Endothelial cell (in vitro differentiated cells): ENCODE measurements around the gene ALDH1A1. TPM values are rescaled to one million over a fixed set of nuclear protein-coding genes. Genes with fewer than 3 reads are reported as not detected.

Source experiments
- DNase-seq: peaks from one replicate; pipeline ENCODE4 v3.0.0; 2021; ENCODE audit warnings: low spot score
- H3K27ac Mint-ChIP-seq: one replicate; pipeline ENCODE4 v1.8.0; 2021; ENCODE audit warnings: mixed read lengths, inconsistent platforms; ENCODE audit not compliant: unreplicated experiment
- H3K27me3 Mint-ChIP-seq: one replicate; pipeline ENCODE4 v1.8.0; 2021; ENCODE audit warnings: mild to moderate bottlenecking, moderate library complexity, mixed read lengths, inconsistent platforms; ENCODE audit not compliant: unreplicated experiment
- H3K36me3 Mint-ChIP-seq: one replicate; pipeline ENCODE4 v1.8.0; 2021; ENCODE audit warnings: mild to moderate bottlenecking, low read depth, mixed read lengths, inconsistent platforms; ENCODE audit not compliant: unreplicated experiment
- H3K4me1 Mint-ChIP-seq: one replicate; pipeline ENCODE4 v1.8.0; 2021; ENCODE audit warnings: mild to moderate bottlenecking, mixed read lengths, inconsistent platforms; ENCODE audit not compliant: unreplicated experiment
- H3K4me3 Mint-ChIP-seq: one replicate; pipeline ENCODE4 v1.8.0; 2021; ENCODE audit warnings: mild to moderate bottlenecking, mixed read lengths, inconsistent platforms; ENCODE audit not compliant: unreplicated experiment
- H3K9me3 Mint-ChIP-seq: one replicate; pipeline ENCODE4 v1.8.0; 2021; ENCODE audit warnings: mixed read lengths, inconsistent platforms; ENCODE audit not compliant: unreplicated experiment
- total RNA-seq: library from RNA; stranded (reverse); fragmentation: NEBNext Ultra II Directional; extraction: Animal tissue kit (Norgen Biotek cat#: 25700); gene quantifications from one replicate; pipeline ENCODE4 v1.2.1, GENCODE V29; 2021; ENCODE audit not compliant: unreplicated experiment
- TF ChIP-seq, protein P1 (sequence below): fragments of 200-600 bp; sonication (generic); IDR thresholded peaks from one replicate; pipeline ENCODE4 v1.5.0; 2021; ENCODE audit warnings: antibody characterized with exemption; ENCODE audit not compliant: unreplicated experiment

ALDH1A1 gene
- total RNA-seq, 1 donor from 2014 or later = 7.0 TPM

DNA sequence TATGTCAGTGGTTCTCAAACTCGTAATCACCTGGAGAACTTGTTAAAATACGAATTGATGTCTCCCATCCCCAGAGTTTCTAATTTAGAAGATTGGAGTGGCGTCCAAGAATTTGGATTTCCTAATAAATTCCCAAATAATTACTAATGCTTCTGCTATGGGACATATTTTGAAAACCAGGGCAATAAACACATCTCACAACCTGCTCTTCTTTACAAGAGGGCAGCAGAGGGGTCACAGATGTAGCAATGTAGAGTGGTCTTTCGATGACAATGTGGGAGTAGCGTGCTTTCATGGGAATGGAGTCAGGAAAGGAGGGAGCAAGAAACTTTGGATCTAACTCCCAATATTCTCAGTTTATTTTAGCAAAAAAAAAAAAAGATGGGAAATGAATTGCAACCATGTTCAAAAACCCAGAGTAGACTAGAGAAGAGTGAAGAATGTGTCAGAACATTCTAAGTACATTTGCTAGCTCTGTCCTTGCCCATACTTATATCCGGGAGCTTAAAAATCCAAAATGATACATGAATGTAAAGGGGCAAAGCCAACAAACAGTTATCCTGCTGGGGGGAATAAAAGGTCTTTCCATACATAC is 33.8 kb upstream of the ALDH1A1 start:
- Mint-ChIP-seq H3K9me3 (no peaks in the 10 kb centered on the region), H3K4me3 (no peak overlapping the region), H3K27ac (no peak overlapping the region), H3K4me1 (no peaks in the 10 kb centered on the region), H3K27me3 (no peaks in the 10 kb centered on the region), H3K36me3 (no peaks in the 10 kb centered on the region)
- TF ChIP-seq, protein P1, sequence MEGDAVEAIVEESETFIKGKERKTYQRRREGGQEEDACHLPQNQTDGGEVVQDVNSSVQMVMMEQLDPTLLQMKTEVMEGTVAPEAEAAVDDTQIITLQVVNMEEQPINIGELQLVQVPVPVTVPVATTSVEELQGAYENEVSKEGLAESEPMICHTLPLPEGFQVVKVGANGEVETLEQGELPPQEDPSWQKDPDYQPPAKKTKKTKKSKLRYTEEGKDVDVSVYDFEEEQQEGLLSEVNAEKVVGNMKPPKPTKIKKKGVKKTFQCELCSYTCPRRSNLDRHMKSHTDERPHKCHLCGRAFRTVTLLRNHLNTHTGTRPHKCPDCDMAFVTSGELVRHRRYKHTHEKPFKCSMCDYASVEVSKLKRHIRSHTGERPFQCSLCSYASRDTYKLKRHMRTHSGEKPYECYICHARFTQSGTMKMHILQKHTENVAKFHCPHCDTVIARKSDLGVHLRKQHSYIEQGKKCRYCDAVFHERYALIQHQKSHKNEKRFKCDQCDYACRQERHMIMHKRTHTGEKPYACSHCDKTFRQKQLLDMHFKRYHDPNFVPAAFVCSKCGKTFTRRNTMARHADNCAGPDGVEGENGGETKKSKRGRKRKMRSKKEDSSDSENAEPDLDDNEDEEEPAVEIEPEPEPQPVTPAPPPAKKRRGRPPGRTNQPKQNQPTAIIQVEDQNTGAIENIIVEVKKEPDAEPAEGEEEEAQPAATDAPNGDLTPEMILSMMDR = no peak
- no peak for DNase-seq

DNA sequence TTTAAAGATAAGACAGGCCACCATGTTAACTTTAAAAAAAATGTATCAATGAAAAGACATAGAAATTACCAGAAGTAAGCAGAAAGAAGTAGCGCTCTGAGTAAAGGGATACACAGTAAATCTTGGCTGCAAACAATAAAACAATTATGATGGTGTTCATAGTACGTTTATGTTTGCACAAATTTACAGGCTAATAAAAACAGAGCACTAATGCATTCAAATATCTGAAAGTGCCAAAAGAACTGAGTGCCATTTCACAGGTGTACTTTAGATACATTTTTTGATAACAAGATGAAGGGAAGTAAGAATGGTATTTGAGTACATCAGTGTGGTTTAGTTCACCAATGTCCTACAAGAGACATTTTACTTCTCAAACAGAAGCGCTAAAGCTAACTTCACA is 32.9 kb upstream of the ALDH1A1 start:
- H3K27me3 Mint-ChIP-seq = no peaks in the 10 kb centered on the region
- H3K27ac Mint-ChIP-seq = no peak overlapping the region
- no peaks in the 10 kb centered on the region for H3K4me1 Mint-ChIP-seq
- DNase-seq = no peak
- no peaks in the 10 kb centered on the region for H3K36me3 Mint-ChIP-seq
- no peaks in the 10 kb centered on the region for H3K9me3 Mint-ChIP-seq
- TF ChIP-seq, protein P1 = no peak
- H3K4me3 Mint-ChIP-seq = no peak overlapping the region

DNA sequence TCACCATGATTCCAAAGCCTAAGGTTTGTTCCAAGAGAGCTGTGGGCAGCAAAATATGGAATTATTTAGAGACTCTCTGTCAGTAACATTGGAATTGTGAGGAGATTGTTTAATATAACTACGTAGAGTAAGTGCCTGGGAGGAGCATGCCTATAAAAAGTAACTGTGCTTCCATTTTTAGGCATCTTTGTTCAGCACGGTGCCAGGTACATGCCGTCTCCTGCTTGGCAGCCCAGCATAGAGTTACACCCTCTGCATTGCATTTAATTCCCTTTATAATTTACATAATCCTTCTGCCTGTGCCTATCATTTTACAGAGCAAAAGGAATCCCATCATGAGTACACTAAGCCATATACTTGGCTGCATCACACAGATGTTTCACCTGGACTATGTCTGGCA is 32.1 kb upstream of the ALDH1A1 start:
- Mint-ChIP-seq H3K27me3 (no peaks in the 10 kb centered on the region), H3K27ac (no peak overlapping the region), H3K4me1 (no peaks in the 10 kb centered on the region), H3K36me3 (no peaks in the 10 kb centered on the region), H3K4me3 (no peak overlapping the region), H3K9me3 (no peaks in the 10 kb centered on the region)
- no peak for DNase-seq
- TF ChIP-seq, protein P1 = no peak

DNA sequence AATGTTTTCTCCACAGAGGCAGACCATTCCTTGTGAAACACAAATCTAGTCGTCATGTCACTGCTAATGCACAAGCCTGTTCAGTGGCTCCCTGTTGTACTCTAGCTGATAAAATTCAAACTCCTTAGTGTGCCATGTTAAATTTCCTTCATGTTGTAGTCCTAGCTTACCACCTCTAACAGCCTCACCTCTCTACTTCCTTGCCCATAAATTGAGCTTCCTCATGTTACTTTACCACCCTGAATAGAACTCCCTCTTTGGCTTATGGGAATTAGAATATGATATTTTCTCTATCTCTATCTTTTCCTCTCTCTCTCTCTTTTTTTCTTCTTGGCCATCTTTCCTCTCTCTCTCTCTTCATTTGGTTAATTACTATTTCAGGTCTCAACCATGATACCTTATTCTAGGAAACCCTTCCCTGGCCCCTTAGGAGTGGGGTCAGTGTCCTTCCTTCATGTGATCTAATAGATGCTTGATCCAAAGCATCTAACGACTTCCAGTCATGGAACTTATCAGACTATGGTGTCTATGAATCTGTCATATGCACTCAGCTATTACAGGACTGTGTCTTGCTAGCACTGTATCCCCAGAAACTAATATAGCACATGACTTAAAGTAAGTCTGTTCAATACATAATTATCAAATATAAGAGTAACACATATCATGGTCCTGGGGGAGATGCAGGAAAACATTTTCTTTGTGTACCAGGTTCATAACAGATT is 31.5 kb upstream of the ALDH1A1 start:
- no peak overlapping the region for H3K4me3 Mint-ChIP-seq
- H3K27me3 Mint-ChIP-seq = no peaks in the 10 kb centered on the region
- DNase-seq = no peak
- H3K36me3 Mint-ChIP-seq = no peaks in the 10 kb centered on the region
- no peaks in the 10 kb centered on the region for H3K4me1 Mint-ChIP-seq
- TF ChIP-seq, protein P1 = no peak
- H3K27ac Mint-ChIP-seq = no peak overlapping the region
- no peaks in the 10 kb centered on the region for H3K9me3 Mint-ChIP-seq

DNA sequence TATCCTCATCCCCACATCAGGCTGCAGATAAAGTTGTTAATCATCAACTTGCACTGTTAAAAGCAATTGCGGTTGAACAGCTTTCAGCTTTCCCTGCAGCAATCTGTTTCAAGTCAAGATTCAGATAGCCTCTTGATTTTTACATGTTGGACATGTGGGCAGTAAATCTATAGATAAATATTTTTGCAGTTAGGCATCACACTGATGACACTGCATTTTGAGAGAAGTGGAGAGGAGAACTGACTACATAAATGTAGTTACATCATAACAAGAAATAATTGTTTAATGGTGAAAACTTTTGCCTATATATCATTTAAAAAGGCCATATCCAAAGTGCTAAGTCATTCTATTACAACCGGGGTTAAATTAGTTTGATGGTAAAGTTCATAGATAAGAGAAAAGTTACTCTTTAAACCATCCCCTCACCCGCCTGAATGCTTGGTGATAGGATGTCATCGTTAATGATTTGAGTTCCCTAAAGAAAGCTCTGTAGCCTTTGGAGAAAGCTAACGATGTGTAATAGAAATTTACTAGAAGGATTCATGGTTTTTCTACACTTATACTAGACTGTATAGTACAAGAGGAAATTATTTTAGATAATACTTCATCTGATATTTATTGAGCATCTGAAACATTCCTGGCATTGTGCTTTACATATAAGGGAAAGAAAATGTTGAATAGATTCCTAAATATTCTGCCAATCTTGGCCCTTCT is 30.8 kb upstream of the ALDH1A1 start:
- Mint-ChIP-seq H3K27me3 (no peaks in the 10 kb centered on the region), H3K27ac (no peak overlapping the region), H3K4me3 (no peak overlapping the region), H3K4me1 (no peaks in the 10 kb centered on the region), H3K9me3 (no peaks in the 10 kb centered on the region), H3K36me3 (no peaks in the 10 kb centered on the region)
- TF ChIP-seq, protein P1 = no peak
- DNase-seq = no peak
